ENCODE results near the gene MSRB2. TPM values are rescaled to one million over a fixed set of nuclear protein-coding genes. Genes with fewer than 3 reads are reported as not detected.

MSRB2 gene
- total RNA-seq, 4 donors from 2014 or later = 9.1 to 17.6 (median 13.8) TPM

DNA sequence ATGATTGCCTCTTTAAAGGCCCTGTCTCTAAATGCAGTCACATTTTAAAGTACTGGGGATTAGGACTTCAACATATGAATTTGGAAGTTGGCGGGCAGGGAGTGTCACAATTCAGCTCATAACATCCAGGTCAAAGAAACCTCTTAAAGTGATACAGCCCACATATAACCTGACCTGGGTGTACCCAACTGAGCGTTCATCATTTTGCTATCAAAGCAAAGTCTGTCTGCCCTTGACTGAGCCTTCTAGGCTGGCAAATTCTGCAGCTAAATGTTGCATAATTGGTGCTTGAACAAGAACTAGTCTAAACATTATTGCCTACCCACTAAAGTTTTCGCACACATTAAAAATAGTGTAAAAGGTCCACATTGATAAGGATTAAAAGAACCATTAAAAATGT is 3.7 kb downstream of the MSRB2 start:
- H3K4me3 ChIP-seq = no peak overlapping the region
- H3K4me1 ChIP-seq = peaks cover 0 to 23% (median 4%) of the 10 kb centered on the region in 4 donors
- no peak overlapping the region for H3K27ac ChIP-seq
- H3K9me3 ChIP-seq = no peaks in the 10 kb centered on the region
- peaks cover 0 to 1% (median 0%) of the 10 kb centered on the region in 3 donors for H3K36me3 ChIP-seq
- no peak for DNase-seq
- TF ChIP-seq CTCF (IDR thresholded peaks at IDR 0.05) = no peak
- no peak for TF ChIP-seq POLR2A (IDR thresholded peaks at IDR 0.05)
- H3K27me3 ChIP-seq = no peaks in the 10 kb centered on the region

- H3K27ac ChIP-seq = peak overlapping the region in 2 of 4 donors; percentile 37 to 60
- H3K4me3 ChIP-seq = no peak overlapping the region
- TF ChIP-seq POLR2A (IDR thresholded peaks at IDR 0.05) = no peak
- no peak for TF ChIP-seq CTCF (IDR thresholded peaks at IDR 0.05)
Measured at GRCh38 chr10:23099816-23100215, 4.4 kb downstream of the MSRB2 start.

GRCh38 chr10:23100331-23101030 is 5.1 kb downstream of the MSRB2 start:
- TF ChIP-seq POLR2A (IDR thresholded peaks at IDR 0.05) (no peak), CTCF (IDR thresholded peaks at IDR 0.05) (no peak)
- Histone ChIP-seq H3K4me3 (no peak overlapping the region), H3K9me3 (no peaks in the 10 kb centered on the region), H3K27me3 (no peaks in the 10 kb centered on the region), H3K36me3 (peaks cover 0 to 14% (median 0%) of the 10 kb centered on the region in 3 donors), H3K4me1 (peaks cover 0 to 23% (median 4%) of the 10 kb centered on the region in 4 donors), H3K27ac (peak overlapping the region in 2 of 4 donors; percentile 37 to 42)
- no peak for DNase-seq

More at GRCh38 chr10:23099816-23100215, 4.4 kb downstream of the MSRB2 start:
- DNase-seq = no peak
- Histone ChIP-seq H3K4me1 (peaks cover 0 to 23% (median 4%) of the 10 kb centered on the region in 4 donors), H3K9me3 (no peaks in the 10 kb centered on the region), H3K27me3 (no peaks in the 10 kb centered on the region), H3K36me3 (peaks cover 0 to 9% (median 0%) of the 10 kb centered on the region in 3 donors)

DNA sequence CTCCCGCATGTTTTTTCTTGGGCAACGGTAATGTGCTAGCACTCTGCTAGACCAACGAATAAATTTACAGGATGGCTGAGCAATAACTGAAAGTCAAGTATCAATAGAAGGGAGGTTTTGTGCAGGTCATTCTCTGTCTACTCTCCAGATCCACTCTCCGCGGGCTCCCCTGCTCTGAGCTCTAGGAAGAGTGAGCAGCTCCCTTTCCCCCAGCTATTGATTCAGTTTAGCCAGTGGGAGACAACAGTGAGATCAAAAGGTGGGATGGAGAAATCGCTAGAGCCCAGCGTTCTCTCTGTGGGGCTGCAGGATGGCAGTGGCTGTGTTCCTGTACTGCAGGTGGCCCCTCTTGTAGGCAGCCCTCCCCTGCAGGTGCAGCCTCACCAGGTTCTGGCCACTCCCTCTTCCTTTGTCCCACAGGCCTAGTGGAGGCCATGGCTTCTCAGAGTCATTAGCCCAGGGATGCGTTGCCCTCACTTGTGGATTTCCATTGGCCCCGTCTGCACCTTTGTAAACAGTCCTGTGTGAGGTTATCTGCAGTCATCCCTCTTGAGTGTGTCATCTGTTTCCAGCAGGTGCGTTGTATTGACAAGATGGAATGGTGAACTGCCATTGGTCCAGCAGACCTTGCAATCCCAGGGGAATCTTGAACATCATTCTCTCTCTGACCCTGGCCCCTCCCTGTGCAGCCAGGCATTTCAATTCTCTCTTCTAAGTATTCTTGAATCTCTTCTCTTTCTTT is 11.1 kb downstream of the MSRB2 start:
- Histone ChIP-seq H3K27me3 (no peaks in the 10 kb centered on the region), H3K27ac (no peak overlapping the region), H3K9me3 (no peaks in the 10 kb centered on the region), H3K4me3 (no peak overlapping the region), H3K4me1 (no peaks in the 10 kb centered on the region), H3K36me3 (peaks cover 0 to 59% (median 0%) of the 10 kb centered on the region in 3 donors)
- DNase-seq = no peak
- no peak for TF ChIP-seq CTCF (IDR thresholded peaks at IDR 0.05)
- no peak for TF ChIP-seq POLR2A (IDR thresholded peaks at IDR 0.05)

DNA sequence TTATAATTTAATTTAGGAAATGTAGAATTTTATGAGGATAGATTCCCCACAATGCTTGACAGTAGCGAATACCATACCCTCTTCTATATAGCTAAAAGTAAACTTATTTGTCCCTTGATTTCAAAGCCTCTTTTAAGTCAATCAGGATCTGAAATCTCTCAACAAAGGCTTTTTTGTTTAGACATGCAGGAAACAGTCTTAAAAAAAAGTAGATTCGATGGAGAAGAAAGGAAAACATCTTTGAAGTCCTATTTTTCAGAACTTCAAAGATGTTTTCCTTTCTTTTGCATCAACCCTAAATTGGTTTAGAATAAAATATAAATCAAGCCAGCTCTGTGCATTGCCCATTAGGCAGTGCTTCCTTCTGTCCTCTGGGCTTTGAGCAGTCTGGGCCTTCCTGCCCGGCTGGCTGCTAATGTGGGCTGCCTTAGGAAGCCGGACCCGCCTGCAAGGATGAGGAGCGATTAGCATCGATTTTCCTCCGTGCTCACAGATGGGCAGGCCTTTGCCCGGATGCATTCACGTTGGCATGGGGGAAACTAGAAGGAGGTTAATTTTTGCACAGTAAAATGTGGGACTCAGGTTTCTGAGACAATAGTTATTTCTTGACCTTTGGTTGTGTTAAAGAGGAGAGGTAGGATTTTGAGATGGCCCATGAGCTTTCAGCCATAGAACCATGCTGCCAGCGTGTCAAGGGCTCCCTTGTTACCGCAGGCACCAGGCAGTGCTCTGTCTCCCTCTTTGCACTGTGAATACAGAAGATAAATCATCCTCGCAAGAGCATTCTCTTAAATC is 15.5 kb downstream of the MSRB2 start:
- H3K27ac ChIP-seq = no peak overlapping the region
- H3K36me3 ChIP-seq = peaks cover 0 to 60% (median 0%) of the 10 kb centered on the region in 3 donors
- no peaks in the 10 kb centered on the region for H3K4me1 ChIP-seq
- no peaks in the 10 kb centered on the region for H3K9me3 ChIP-seq
- no peak for TF ChIP-seq POLR2A (IDR thresholded peaks at IDR 0.05)
- no peak for DNase-seq
- no peak overlapping the region for H3K4me3 ChIP-seq
- H3K27me3 ChIP-seq = no peaks in the 10 kb centered on the region

All from Peyer's patch (tissue), 4 donors.